HepG2 (cell line): Measurements from ENCODE around the gene BCLAF1. TPM values are rescaled to one million over a fixed set of nuclear protein-coding genes. Genes with fewer than 3 reads are reported as not detected.

Source experiments
- ATAC-seq: fragments of 200-7000 bp; cut with Tn5 transposase; 3 replicates; pipeline ENCODE4 v1.9.1; 2020; ENCODE audit warnings: mild to moderate bottlenecking, moderate library complexity
- BruUV-seq: library from RNA; stranded (reverse); fragments of 400-500 nt; replicated peaks from 2 replicates; lab custom pipeline; 2021; lab: Mats Ljungman, UMichigan
- CTCF ChIA-PET: fragments of 300-600 bp; formaldehyde crosslinking; extraction: SDS; loops from one replicate; lab custom pipeline; 2021; ENCODE audit warnings: low total read pairs, inconsistent platforms, low intra/inter-chr PET ratio; lab: Yijun Ruan, JAX
- POLR2A ChIA-PET: fragments of 350-600 bp; sonication (Branson Sonifier 250); formaldehyde crosslinking; loops from one replicate; lab custom pipeline; 2020; ENCODE audit warnings: antibody characterized with exemption, inconsistent platforms; lab: Yijun Ruan, JAX
- DNase-seq: peaks from one replicate; pipeline ENCODE4 v3.0.0-alpha.2; 2015; ENCODE audit warnings: low spot score
- FAIRE-seq: peaks from 3 replicates; lab custom pipeline; 2011; peaks lifted over from hg19 to GRCh38; lab: Jason Lieb, UNC
- H2AFZ ChIP-seq: one replicate; pipeline ENCODE4 v1.6.1; 2011; ENCODE audit warnings: low read length, inconsistent platforms
- H3K27ac ChIP-seq: fragments of 300-600 bp; 3 replicates; pipeline ENCODE4 v1.8.0; 2011; ENCODE audit warnings: mixed run types, mild to moderate bottlenecking, mixed read lengths, low read length, inconsistent platforms; ENCODE audit not compliant: insufficient read depth; ENCODE audit errors: extremely low read length
- H3K27me3 ChIP-seq, 2 experiments: fragments of 200-600 bp in 1 of 2; 2 replicates in 1 of 2; 3 replicates in 1 of 2; pipeline versions ENCODE4 v1.6.0 to v1.8.0; 2011; ENCODE audit warnings: low read length in 2 of 2, mild to moderate bottlenecking in 2 of 2, moderate library complexity in 2 of 2, inconsistent platforms in 1 of 2; ENCODE audit not compliant: insufficient read depth in 2 of 2, control insufficient read depth in 1 of 2
- H3K36me3 ChIP-seq, 2 experiments: fragments of 200-600 bp in 1 of 2; replicated peaks in 1 of 2; 2 replicates in 1 of 2; 3 replicates in 1 of 2; pipeline versions ENCODE4 v1.5.1 to v1.8.0; 2011; ENCODE audit warnings: low read length in 2 of 2, inconsistent platforms in 1 of 2; ENCODE audit not compliant: insufficient read depth in 2 of 2, control insufficient read depth in 1 of 2
- H3K4me1 ChIP-seq: 2 replicates; pipeline ENCODE4 v1.5.1; 2012; ENCODE audit warnings: low read length, inconsistent platforms; ENCODE audit not compliant: insufficient read depth
- H3K4me2 ChIP-seq: 2 replicates; pipeline ENCODE4 v1.6.0; 2011; ENCODE audit warnings: low read depth, low read length, inconsistent platforms
- H3K4me3 ChIP-seq, 3 experiments: fragments of 200-600 bp in 1 of 3; sonication (generic), shearing (Covaris generic) in 1 of 3; replicated peaks in 1 of 3; 2 replicates each; pipeline ENCODE4 v1.5.1; 2011 to 2016; ENCODE audit warnings: low read length in 3 of 3, inconsistent platforms in 2 of 3, low read depth in 2 of 3, mild to moderate bottlenecking in 2 of 3, control low read depth in 1 of 3, mixed read lengths in 1 of 3; ENCODE audit not compliant: insufficient read depth in 1 of 3
- H3K79me2 ChIP-seq: one replicate; pipeline ENCODE4 v1.6.1; 2011; ENCODE audit warnings: low read length, inconsistent platforms; ENCODE audit not compliant: insufficient read depth
- H3K9ac ChIP-seq: 2 replicates; pipeline ENCODE4 v1.6.0; 2011; ENCODE audit warnings: mild to moderate bottlenecking, low read depth, low read length, inconsistent platforms; ENCODE audit not compliant: insufficient read depth
- H3K9me3 ChIP-seq: 2 replicates; pipeline ENCODE4 v1.5.1; 2012; ENCODE audit warnings: mild to moderate bottlenecking, low read length
- H4K20me1 ChIP-seq: 2 replicates; pipeline ENCODE4 v1.6.0; 2011; ENCODE audit warnings: inconsistent platforms, mild to moderate bottlenecking, low read length, moderate library complexity; ENCODE audit not compliant: insufficient read depth
- CENPBD1 ChIP-seq: sonication (generic); formaldehyde crosslinking; IDR thresholded peaks from 2 replicates; pipeline ENCODE4 v1.8.0; 2022; ENCODE audit warnings: missing genetic modification reagents, low read depth, mild to moderate bottlenecking, borderline replicate concordance
- KDM4B ChIP-seq: sonication (generic); formaldehyde crosslinking; IDR thresholded peaks from 2 replicates; pipeline ENCODE4 v1.4.0; 2020; ENCODE audit warnings: missing genetic modification reagents
- KDM5B ChIP-seq: sonication (generic); formaldehyde crosslinking; IDR thresholded peaks from 2 replicates; pipeline ENCODE4 v1.4.0; 2020; ENCODE audit warnings: missing genetic modification reagents, mild to moderate bottlenecking, borderline replicate concordance
- LCORL ChIP-seq, 2 experiments: fragments of 450-650 bp in 1 of 2; sonication (generic) in 1 of 2; formaldehyde crosslinking in 1 of 2; IDR thresholded peaks; 2 replicates each; pipeline versions ENCODE4 v1.5.0 to v1.6.1; 2017 to 2020; ENCODE audit warnings: antibody characterized with exemption in 1 of 2, missing genetic modification reagents in 1 of 2
- NCOA5 ChIP-seq: sonication (generic); formaldehyde crosslinking; IDR thresholded peaks from 2 replicates; pipeline ENCODE4 v1.4.0; 2020; ENCODE audit warnings: missing genetic modification reagents
- NCOR1 ChIP-seq: fragments of 200-600 bp; sonication (generic); IDR thresholded peaks from 2 replicates; pipeline ENCODE4 v1.7.0; 2017; ENCODE audit warnings: antibody characterized with exemption, low read length, borderline replicate concordance
- RBM39 ChIP-seq: fragments of 200-400 bp; formaldehyde crosslinking; IDR thresholded peaks from one replicate; pipeline ENCODE4 v1.6.1; 2018; ENCODE audit warnings: antibody characterized with exemption, mild to moderate bottlenecking, low read depth, low read length; ENCODE audit not compliant: poor library complexity, severe bottlenecking
- RELA ChIP-seq: sonication (generic); formaldehyde crosslinking; IDR thresholded peaks from 2 replicates; pipeline ENCODE4 v1.4.0; 2020; ENCODE audit warnings: missing genetic modification reagents
- SSRP1 ChIP-seq: IDR thresholded peaks from 2 replicates; pipeline ENCODE4 v1.6.1; 2016; ENCODE audit warnings: control low read depth
- TAF15 ChIP-seq: fragments of 200-400 bp; formaldehyde crosslinking; IDR thresholded peaks from one replicate; pipeline ENCODE4 v1.6.1; 2018; ENCODE audit warnings: mild to moderate bottlenecking, low read depth, low read length; ENCODE audit not compliant: poor library complexity, severe bottlenecking
- TCF7 ChIP-seq: sonication (generic); IDR thresholded peaks from 2 replicates; pipeline ENCODE4 v1.6.1; 2016; ENCODE audit warnings: antibody characterized with exemption, low read depth
- TGIF2 ChIP-seq: IDR thresholded peaks from 2 replicates; pipeline ENCODE4 v1.6.1; 2016; ENCODE audit warnings: control low read depth, missing compliant biosample characterization
- ZBTB1 ChIP-seq: sonication (generic); formaldehyde crosslinking; IDR thresholded peaks from 2 replicates; pipeline ENCODE4 v1.4.0; 2020; ENCODE audit warnings: missing genetic modification reagents, borderline replicate concordance
- ZNF10 ChIP-seq: sonication (generic); formaldehyde crosslinking; IDR thresholded peaks from 2 replicates; pipeline ENCODE4 v1.4.0; 2020; ENCODE audit warnings: mild to moderate bottlenecking, low read depth, missing genetic modification reagents, borderline replicate concordance
- ZNF207 ChIP-seq: fragments of 450-650 bp; IDR thresholded peaks from 2 replicates; pipeline ENCODE4 v1.6.1; 2016; ENCODE audit warnings: antibody characterized with exemption, borderline replicate concordance
- ZNF563 ChIP-seq: sonication (generic); formaldehyde crosslinking; IDR thresholded peaks from 2 replicates; pipeline ENCODE4 v1.8.0; 2022; ENCODE audit warnings: mild to moderate bottlenecking, moderate library complexity, missing genetic modification reagents
- ZNF577 ChIP-seq: sonication (generic); formaldehyde crosslinking; IDR thresholded peaks from 2 replicates; pipeline ENCODE4 v1.4.0; 2020; ENCODE audit warnings: mild to moderate bottlenecking, low read depth, missing genetic modification reagents, borderline replicate concordance
- WGBS: methylation state at CpG from one replicate; pipeline ENCODE4 v1.1.6; 2017; ENCODE audit warnings: low lambda C conversion rate; 5-methylcytosine and 5-hydroxymethylcytosine counted together
- in situ Hi-C: cut with HindIII; loops from 2 replicates; pipeline ENCODE4 v1.10.0; 2017; ENCODE audit warnings: low pct_unique_long_range_greater_than_20kb; ENCODE audit not compliant: extremely low pct_ligation_motif_present
- intact Hi-C: fragments of 100-400 bp; cut with micrococcal nuclease; formaldehyde crosslinking; loops from one replicate; pipeline ENCODE4 v1.10.0; 2022; ENCODE audit not compliant: unreplicated experiment
- polyA plus RNA-seq, 8 experiments: library from polyadenylated mRNA; depleted of rRNA in 3 of 8; stranded (reverse) in 7 of 8; unstranded in 1 of 8; fragments of >200 nt; fragmentation: Illumina TruSeq in 4 of 8; extraction: Trizol in 4 of 8; gene quantifications; 2 replicates each; pipeline versions ENCODE4 v1.2.1 to v1.2.3, GENCODE V29; 2011 to 2016; ENCODE audit warnings: low read depth in 4 of 8, missing spikeins in 1 of 8, mixed read lengths in 1 of 8; ENCODE audit not compliant: insufficient read depth in 1 of 8
- total RNA-seq, 5 experiments: library from RNA; depleted of rRNA; stranded (reverse); fragments of >200 nt; fragmentation: Illumina TruSeq; extraction: Trizol; gene quantifications; 2 replicates each; pipeline ENCODE4 v1.2.3, GENCODE V29; 2016; ENCODE audit warnings: low read depth in 1 of 5
- TF ChIP-seq, protein P1 (sequence below): sonication (generic); formaldehyde crosslinking; IDR thresholded peaks from 2 replicates; pipeline ENCODE4 v1.8.1; 2023; ENCODE audit warnings: mild to moderate bottlenecking, missing genetic modification reagents
- TF ChIP-seq, protein P2 (sequence below): sonication (generic); formaldehyde crosslinking; IDR thresholded peaks from 2 replicates; pipeline ENCODE4 v1.5.0; 2020; ENCODE audit warnings: missing genetic modification reagents, mild to moderate bottlenecking, borderline replicate concordance

Gene BCLAF1
- total and polyA plus RNA-seq, 2 of the 13 experiments (the other 11 are each of a cell fraction or from before 2014, with no cell fraction given), result 55.3 to 292 TPM

DNA sequence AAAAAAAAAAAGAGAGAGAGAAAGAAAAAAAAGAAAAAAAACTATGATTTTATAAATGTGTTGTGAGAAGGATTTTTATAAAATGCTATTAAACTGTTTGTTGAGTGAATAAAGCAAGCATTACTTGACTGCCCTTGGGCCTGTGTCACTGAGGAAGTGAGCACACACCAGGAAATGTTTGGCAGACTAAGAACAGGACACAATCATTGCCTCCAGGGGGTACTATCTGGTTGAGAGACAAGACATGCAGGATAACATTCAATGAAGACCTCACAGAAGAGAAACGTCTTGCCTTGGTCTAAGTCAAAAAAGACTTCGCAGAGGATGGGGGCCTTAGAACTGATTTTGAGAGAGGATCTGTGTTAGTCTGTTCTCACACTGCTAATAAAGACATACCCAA is 80.2 kb downstream of the BCLAF1 start:
- TF ChIP-seq NCOR1 (no peak), SSRP1 (CRISPR knock-in tag) (no peak), NCOA5 (CRISPR knock-in tag) (no peak), KDM5B (CRISPR knock-in tag) (no peak), LCORL (IDR thresholded peaks at IDR 0.05) (no peak), LCORL (CRISPR knock-in tag; IDR thresholded peaks at IDR 0.05) (no peak), RELA (no peak), TGIF2 (CRISPR knock-in tag) (no peak), RBM39 (no peak), CENPBD1 (CRISPR knock-in tag) (no peak), ZNF10 (CRISPR knock-in tag) (no peak), TAF15 (no peak), TCF7 (no peak), KDM4B (CRISPR knock-in tag) (no peak), ZNF577 (CRISPR knock-in tag) (no peak), ZNF563 (CRISPR knock-in tag) (no peak), ZNF207 (no peak), ZBTB1 (CRISPR knock-in tag) (no peak)
- TF ChIP-seq, protein P1, sequence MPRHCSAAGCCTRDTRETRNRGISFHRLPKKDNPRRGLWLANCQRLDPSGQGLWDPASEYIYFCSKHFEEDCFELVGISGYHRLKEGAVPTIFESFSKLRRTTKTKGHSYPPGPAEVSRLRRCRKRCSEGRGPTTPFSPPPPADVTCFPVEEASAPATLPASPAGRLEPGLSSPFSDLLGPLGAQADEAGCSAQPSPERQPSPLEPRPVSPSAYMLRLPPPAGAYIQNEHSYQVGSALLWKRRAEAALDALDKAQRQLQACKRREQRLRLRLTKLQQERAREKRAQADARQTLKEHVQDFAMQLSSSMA (CRISPR knock-in tag), result no peak
- TF ChIP-seq, protein P2, sequence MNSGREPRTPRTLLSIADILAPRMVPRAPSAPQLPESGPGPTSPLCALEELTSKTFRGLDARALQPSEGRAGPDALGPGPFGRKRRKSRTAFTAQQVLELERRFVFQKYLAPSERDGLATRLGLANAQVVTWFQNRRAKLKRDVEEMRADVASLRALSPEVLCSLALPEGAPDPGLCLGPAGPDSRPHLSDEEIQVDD (CRISPR knock-in tag), result no peak
- Histone ChIP-seq H3K4me3 (no peak overlapping the region), H3K9ac (no peak overlapping the region), H3K4me1 (no peaks in the 10 kb centered on the region), H3K27me3 (no peaks in the 10 kb centered on the region; a peak in 1 of 5 replicates), H4K20me1 (no peaks in the 10 kb centered on the region), H3K79me2 (no peaks in the 10 kb centered on the region), H3K4me2 (no peak overlapping the region), H3K27ac (no peak overlapping the region), H3K36me3 (no peaks in the 10 kb centered on the region), H2AFZ (no peak overlapping the region), H3K9me3 (no peaks in the 10 kb centered on the region)
- WGBS, result 76% methylated on average over 2 of the region's 2 CpGs
- no peak for ATAC-seq
- no peak for FAIRE-seq
- DNase-seq, result no peak
- CTCF ChIA-PET, result no interaction called here
- intact Hi-C loops, result no loop called here
- in situ Hi-C loops, result no loop called here
- no TSS peak for BruUV-seq
- POLR2A ChIA-PET, result no interaction called here
